HEK293T (cell line): ENCODE data around the gene INPP4A.

Experiments
- ARNT ChIP-seq: fragments of 450-650 bp; IDR thresholded peaks from 2 replicates; pipeline ENCODE4 v1.6.1; 2017; ENCODE audit warnings: mild to moderate bottlenecking
- BHLHE40 ChIP-seq: fragments of 450-650 bp; IDR thresholded peaks from 2 replicates; pipeline ENCODE4 v1.6.1; 2016; ENCODE audit warnings: mild to moderate bottlenecking, moderate library complexity, borderline replicate concordance
- CTBP1 ChIP-seq: fragments of 450-650 bp; IDR thresholded peaks from 2 replicates; pipeline ENCODE4 v1.6.1; 2016; ENCODE audit warnings: borderline replicate concordance
- ELF4 ChIP-seq: fragments of 450-650 bp; IDR thresholded peaks from 2 replicates; pipeline ENCODE4 v1.6.1; 2017; ENCODE audit warnings: antibody characterized with exemption
- FOXA1 ChIP-seq: fragments of 450-650 bp; IDR thresholded peaks from 2 replicates; pipeline ENCODE4 v1.6.1; 2016; ENCODE audit warnings: mild to moderate bottlenecking
- FOXK2 ChIP-seq: fragments of 450-650 bp; IDR thresholded peaks from 2 replicates; pipeline ENCODE4 v1.6.1; 2016; ENCODE audit warnings: mild to moderate bottlenecking
- FOXM1 ChIP-seq: fragments of 450-650 bp; IDR thresholded peaks from 2 replicates; pipeline ENCODE4 v1.6.1; 2017; ENCODE audit warnings: mild to moderate bottlenecking, borderline replicate concordance
- HDGF ChIP-seq: fragments of 450-650 bp; IDR thresholded peaks from 2 replicates; pipeline ENCODE4 v1.6.1; 2017; ENCODE audit warnings: antibody characterized with exemption, borderline replicate concordance
- LEF1 ChIP-seq: fragments of 450-650 bp; IDR thresholded peaks from 2 replicates; pipeline ENCODE4 v1.6.1; 2017; ENCODE audit warnings: mild to moderate bottlenecking, borderline replicate concordance
- NFRKB ChIP-seq: fragments of 450-650 bp; IDR thresholded peaks from 2 replicates; pipeline ENCODE4 v1.6.1; 2016; ENCODE audit warnings: mild to moderate bottlenecking, moderate library complexity
- SP1 ChIP-seq: fragments of 450-650 bp; IDR thresholded peaks from 2 replicates; pipeline ENCODE4 v1.6.1; 2017
- SUZ12 ChIP-seq: fragments of 450-650 bp; IDR thresholded peaks from 2 replicates; pipeline ENCODE4 v1.6.1; 2016; ENCODE audit warnings: mild to moderate bottlenecking
- TARDBP ChIP-seq: fragments of 450-650 bp; IDR thresholded peaks from 2 replicates; pipeline ENCODE4 v1.6.1; 2016
- ZNF384 ChIP-seq: fragments of 450-650 bp; IDR thresholded peaks from 2 replicates; pipeline ENCODE4 v1.6.1; 2016

DNA sequence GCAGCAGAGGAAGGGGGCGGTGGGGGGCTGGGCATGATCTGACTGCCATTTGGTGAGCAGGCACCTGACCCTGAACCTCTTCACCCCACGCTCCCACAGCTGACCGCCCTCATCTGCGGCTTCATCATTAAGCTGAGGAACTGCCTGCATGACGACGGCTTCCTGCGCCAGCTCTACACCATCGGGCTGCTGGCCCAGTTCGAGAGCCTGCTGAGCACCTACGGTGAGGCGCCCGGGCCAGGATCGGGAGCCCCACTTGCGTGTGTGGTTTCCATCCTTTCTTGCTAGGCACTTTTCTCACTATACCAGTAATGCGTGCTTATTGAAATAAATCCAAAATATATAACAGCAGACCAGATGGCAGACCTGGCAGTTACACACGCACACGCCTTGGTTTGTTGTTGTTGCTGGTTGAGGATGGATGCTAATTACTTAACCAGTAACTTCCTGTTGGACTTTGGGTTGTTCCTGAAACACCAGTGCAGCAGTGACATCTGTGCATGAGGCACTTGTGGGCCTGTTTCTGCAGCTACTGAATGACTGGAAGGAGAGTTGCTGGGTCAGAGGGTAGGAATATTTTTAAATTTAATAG is 120.0 kb downstream of the INPP4A start:
- TF ChIP-seq HDGF: no peak
- no peak for TF ChIP-seq SP1
- TF ChIP-seq FOXA1: no peak
- no peak for TF ChIP-seq FOXM1
- no peak for TF ChIP-seq TARDBP
- no peak for TF ChIP-seq LEF1
- no peak for TF ChIP-seq BHLHE40
- TF ChIP-seq ELF4: no peak
- no peak for TF ChIP-seq ZNF384
- no peak for TF ChIP-seq ARNT
- no peak for TF ChIP-seq SUZ12
- TF ChIP-seq FOXK2: no peak
- no peak for TF ChIP-seq NFRKB
- no peak for TF ChIP-seq CTBP1
